ENCODE results near the gene GABRB1.

GRCh38 chr4:47154816-47155370 lies 123.5 kb downstream of the GABRB1 start:
- TF ChIP-seq POLR2AphosphoS5 (IDR thresholded peaks at IDR 0.05; ENCODE audit: low read depth, low read length) (no peak), CHD1 (IDR thresholded peaks at IDR 0.05; ENCODE audit: low read depth, low read length) (no peak), BRCA1 (IDR thresholded peaks at IDR 0.05; ENCODE audit: low read depth, low read length) (no peak), HDAC6 (IDR thresholded peaks at IDR 0.05; ENCODE audit: low read depth, low read length) (no peak), YY1 (IDR thresholded peaks at IDR 0.05; ENCODE audit: low read depth, low read length) (no peak), CREB1 (IDR thresholded peaks at IDR 0.05) (no peak), SRF (IDR thresholded peaks at IDR 0.05; ENCODE audit: low read depth, low read length) (no peak), EGR1 (IDR thresholded peaks at IDR 0.05; ENCODE audit: borderline replicate concordance, low read depth, low read length) (no peak), TCF12 (IDR thresholded peaks at IDR 0.05; ENCODE audit: low read depth, low read length) (no peak), CEBPB (IDR thresholded peaks at IDR 0.05; ENCODE audit: low read depth, low read length) (no peak), RAD21 (IDR thresholded peaks at IDR 0.05 in 1 of 2, conservative IDR thresholded peaks at IDR 0.05 in 1 of 2; ENCODE audit: low read depth in 2 of 2, low read length in 2 of 2) (peak in 1 of 2 experiments; percentile 17; a peak in 1 of 4 replicates)
- TF ChIP-seq, protein P1, sequence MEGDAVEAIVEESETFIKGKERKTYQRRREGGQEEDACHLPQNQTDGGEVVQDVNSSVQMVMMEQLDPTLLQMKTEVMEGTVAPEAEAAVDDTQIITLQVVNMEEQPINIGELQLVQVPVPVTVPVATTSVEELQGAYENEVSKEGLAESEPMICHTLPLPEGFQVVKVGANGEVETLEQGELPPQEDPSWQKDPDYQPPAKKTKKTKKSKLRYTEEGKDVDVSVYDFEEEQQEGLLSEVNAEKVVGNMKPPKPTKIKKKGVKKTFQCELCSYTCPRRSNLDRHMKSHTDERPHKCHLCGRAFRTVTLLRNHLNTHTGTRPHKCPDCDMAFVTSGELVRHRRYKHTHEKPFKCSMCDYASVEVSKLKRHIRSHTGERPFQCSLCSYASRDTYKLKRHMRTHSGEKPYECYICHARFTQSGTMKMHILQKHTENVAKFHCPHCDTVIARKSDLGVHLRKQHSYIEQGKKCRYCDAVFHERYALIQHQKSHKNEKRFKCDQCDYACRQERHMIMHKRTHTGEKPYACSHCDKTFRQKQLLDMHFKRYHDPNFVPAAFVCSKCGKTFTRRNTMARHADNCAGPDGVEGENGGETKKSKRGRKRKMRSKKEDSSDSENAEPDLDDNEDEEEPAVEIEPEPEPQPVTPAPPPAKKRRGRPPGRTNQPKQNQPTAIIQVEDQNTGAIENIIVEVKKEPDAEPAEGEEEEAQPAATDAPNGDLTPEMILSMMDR (IDR thresholded peaks at IDR 0.05; ENCODE audit: control extremely low read depth in 1 of 3, insufficient read depth in 1 of 3, low read depth in 1 of 3, low read length in 3 of 3) = no peak
- TF ChIP-seq, protein P2, sequence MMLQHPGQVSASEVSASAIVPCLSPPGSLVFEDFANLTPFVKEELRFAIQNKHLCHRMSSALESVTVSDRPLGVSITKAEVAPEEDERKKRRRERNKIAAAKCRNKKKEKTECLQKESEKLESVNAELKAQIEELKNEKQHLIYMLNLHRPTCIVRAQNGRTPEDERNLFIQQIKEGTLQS (IDR thresholded peaks at IDR 0.05; ENCODE audit: insufficient read depth, low read depth, low read length) = no peak

All from H1 (cell line).